HepG2 (cell line): ENCODE data around the gene FBN3.

Experiments
- BORCS8-MEF2B ChIP-seq: sonication (generic); formaldehyde crosslinking; IDR thresholded peaks from 2 replicates; pipeline ENCODE4 v1.8.0; 2022; ENCODE audit warnings: mild to moderate bottlenecking, missing genetic modification reagents
- ELF4 ChIP-seq: sonication (generic); formaldehyde crosslinking; IDR thresholded peaks from 2 replicates; pipeline ENCODE4 v1.5.0; 2020; ENCODE audit warnings: missing genetic modification reagents, mild to moderate bottlenecking, moderate library complexity, borderline replicate concordance
- NKX3-1 ChIP-seq: sonication (generic); formaldehyde crosslinking; IDR thresholded peaks from 2 replicates; pipeline ENCODE4 v1.5.0; 2020; ENCODE audit warnings: missing genetic modification reagents
- ZFP37 ChIP-seq: sonication (generic); formaldehyde crosslinking; IDR thresholded peaks from 2 replicates; pipeline ENCODE4 v1.4.0; 2020; ENCODE audit warnings: missing genetic modification reagents, borderline replicate concordance
- TF ChIP-seq, protein P1 (sequence below): sonication (generic); formaldehyde crosslinking; IDR thresholded peaks from 2 replicates; pipeline ENCODE4 v1.5.0; 2020; ENCODE audit warnings: mild to moderate bottlenecking, missing genetic modification reagents, moderate library complexity
- TF ChIP-seq, protein P2 (sequence below), 2 experiments: fragments of 450-650 bp in 1 of 2; sonication (generic) in 1 of 2; formaldehyde crosslinking; IDR thresholded peaks; 2 replicates each; pipeline versions ENCODE4 v1.5.0 to v1.8.0; 2020 to 2022; ENCODE audit warnings: mild to moderate bottlenecking in 1 of 2, missing genetic modification reagents in 1 of 2
- TF ChIP-seq, protein P3 (sequence below): sonication (generic); formaldehyde crosslinking; IDR thresholded peaks from 2 replicates; pipeline ENCODE4 v1.8.0; 2022; ENCODE audit warnings: missing genetic modification reagents, mild to moderate bottlenecking, borderline replicate concordance
- TF ChIP-seq, protein P4 (sequence below): IDR thresholded peaks from 2 replicates; pipeline ENCODE4 v1.4.0; 2020; ENCODE audit warnings: mild to moderate bottlenecking, missing genetic modification reagents

DNA sequence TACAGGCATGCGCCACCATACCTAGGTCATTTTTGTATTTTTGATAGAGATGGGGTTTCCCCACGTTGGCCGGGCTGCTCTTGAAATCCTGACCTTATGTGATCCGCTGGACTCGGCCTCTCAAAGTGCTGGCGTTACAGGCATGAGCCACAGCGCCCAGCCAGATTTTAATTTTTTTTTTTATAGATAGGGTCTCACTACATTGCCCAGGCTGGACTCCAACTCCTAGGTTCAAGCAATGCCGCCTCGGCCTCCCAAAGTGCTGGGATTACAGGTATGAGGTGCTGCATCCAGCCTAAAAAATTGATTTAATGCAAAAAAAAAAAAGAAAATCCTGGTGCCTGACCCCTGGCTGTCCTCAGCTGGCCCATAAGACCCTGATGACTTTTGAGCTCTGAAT is 34.9 kb upstream of the FBN3 start:
- TF ChIP-seq, protein P1, sequence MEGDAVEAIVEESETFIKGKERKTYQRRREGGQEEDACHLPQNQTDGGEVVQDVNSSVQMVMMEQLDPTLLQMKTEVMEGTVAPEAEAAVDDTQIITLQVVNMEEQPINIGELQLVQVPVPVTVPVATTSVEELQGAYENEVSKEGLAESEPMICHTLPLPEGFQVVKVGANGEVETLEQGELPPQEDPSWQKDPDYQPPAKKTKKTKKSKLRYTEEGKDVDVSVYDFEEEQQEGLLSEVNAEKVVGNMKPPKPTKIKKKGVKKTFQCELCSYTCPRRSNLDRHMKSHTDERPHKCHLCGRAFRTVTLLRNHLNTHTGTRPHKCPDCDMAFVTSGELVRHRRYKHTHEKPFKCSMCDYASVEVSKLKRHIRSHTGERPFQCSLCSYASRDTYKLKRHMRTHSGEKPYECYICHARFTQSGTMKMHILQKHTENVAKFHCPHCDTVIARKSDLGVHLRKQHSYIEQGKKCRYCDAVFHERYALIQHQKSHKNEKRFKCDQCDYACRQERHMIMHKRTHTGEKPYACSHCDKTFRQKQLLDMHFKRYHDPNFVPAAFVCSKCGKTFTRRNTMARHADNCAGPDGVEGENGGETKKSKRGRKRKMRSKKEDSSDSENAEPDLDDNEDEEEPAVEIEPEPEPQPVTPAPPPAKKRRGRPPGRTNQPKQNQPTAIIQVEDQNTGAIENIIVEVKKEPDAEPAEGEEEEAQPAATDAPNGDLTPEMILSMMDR (CRISPR knock-in tag): no peak
- TF ChIP-seq, protein P2, sequence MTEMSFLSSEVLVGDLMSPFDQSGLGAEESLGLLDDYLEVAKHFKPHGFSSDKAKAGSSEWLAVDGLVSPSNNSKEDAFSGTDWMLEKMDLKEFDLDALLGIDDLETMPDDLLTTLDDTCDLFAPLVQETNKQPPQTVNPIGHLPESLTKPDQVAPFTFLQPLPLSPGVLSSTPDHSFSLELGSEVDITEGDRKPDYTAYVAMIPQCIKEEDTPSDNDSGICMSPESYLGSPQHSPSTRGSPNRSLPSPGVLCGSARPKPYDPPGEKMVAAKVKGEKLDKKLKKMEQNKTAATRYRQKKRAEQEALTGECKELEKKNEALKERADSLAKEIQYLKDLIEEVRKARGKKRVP (CRISPR knock-in tag; IDR thresholded peaks at IDR 0.05): no peak
- TF ChIP-seq BORCS8-MEF2B (CRISPR knock-in tag): no peak
- no peak for TF ChIP-seq ELF4 (CRISPR knock-in tag)
- TF ChIP-seq, protein P3, sequence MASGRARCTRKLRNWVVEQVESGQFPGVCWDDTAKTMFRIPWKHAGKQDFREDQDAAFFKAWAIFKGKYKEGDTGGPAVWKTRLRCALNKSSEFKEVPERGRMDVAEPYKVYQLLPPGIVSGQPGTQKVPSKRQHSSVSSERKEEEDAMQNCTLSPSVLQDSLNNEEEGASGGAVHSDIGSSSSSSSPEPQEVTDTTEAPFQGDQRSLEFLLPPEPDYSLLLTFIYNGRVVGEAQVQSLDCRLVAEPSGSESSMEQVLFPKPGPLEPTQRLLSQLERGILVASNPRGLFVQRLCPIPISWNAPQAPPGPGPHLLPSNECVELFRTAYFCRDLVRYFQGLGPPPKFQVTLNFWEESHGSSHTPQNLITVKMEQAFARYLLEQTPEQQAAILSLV: no peak
- no peak for TF ChIP-seq NKX3-1 (CRISPR knock-in tag)
- TF ChIP-seq ZFP37 (CRISPR knock-in tag): no peak
- TF ChIP-seq, protein P4, sequence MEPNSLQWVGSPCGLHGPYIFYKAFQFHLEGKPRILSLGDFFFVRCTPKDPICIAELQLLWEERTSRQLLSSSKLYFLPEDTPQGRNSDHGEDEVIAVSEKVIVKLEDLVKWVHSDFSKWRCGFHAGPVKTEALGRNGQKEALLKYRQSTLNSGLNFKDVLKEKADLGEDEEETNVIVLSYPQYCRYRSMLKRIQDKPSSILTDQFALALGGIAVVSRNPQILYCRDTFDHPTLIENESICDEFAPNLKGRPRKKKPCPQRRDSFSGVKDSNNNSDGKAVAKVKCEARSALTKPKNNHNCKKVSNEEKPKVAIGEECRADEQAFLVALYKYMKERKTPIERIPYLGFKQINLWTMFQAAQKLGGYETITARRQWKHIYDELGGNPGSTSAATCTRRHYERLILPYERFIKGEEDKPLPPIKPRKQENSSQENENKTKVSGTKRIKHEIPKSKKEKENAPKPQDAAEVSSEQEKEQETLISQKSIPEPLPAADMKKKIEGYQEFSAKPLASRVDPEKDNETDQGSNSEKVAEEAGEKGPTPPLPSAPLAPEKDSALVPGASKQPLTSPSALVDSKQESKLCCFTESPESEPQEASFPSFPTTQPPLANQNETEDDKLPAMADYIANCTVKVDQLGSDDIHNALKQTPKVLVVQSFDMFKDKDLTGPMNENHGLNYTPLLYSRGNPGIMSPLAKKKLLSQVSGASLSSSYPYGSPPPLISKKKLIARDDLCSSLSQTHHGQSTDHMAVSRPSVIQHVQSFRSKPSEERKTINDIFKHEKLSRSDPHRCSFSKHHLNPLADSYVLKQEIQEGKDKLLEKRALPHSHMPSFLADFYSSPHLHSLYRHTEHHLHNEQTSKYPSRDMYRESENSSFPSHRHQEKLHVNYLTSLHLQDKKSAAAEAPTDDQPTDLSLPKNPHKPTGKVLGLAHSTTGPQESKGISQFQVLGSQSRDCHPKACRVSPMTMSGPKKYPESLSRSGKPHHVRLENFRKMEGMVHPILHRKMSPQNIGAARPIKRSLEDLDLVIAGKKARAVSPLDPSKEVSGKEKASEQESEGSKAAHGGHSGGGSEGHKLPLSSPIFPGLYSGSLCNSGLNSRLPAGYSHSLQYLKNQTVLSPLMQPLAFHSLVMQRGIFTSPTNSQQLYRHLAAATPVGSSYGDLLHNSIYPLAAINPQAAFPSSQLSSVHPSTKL (CRISPR knock-in tag): no peak
